Mesothelial cell of epicardium (in vitro differentiated cells): ENCODE measurements around the gene GLOD4. TPM values are rescaled to one million over a fixed set of nuclear protein-coding genes. Genes with fewer than 3 reads are reported as not detected.

Source experiments
- DNase-seq, 2 experiments: peaks; one replicate each; pipeline ENCODE4 v3.0.0; 2021; ENCODE audit warnings: low spot score in 2 of 2; ENCODE audit not compliant: unreplicated experiment in 2 of 2
- H3K27ac Mint-ChIP-seq: 2 replicates; pipeline ENCODE4 v1.8.0; 2021; ENCODE audit warnings: mixed read lengths
- H3K27me3 Mint-ChIP-seq: 2 replicates; pipeline ENCODE4 v1.8.0; 2021; ENCODE audit warnings: low read depth, mixed read lengths
- H3K36me3 Mint-ChIP-seq: 2 replicates; pipeline ENCODE4 v1.8.0; 2021; ENCODE audit warnings: mixed read lengths
- H3K4me1 Mint-ChIP-seq: 2 replicates; pipeline ENCODE4 v1.8.0; 2021; ENCODE audit warnings: mixed read lengths
- H3K4me3 Mint-ChIP-seq: 2 replicates; pipeline ENCODE4 v1.8.0; 2021; ENCODE audit warnings: mild to moderate bottlenecking, moderate library complexity, mixed read lengths
- H3K9me3 Mint-ChIP-seq: 2 replicates; pipeline ENCODE4 v1.8.0; 2021; ENCODE audit warnings: mixed read lengths
- CTCF ChIP-seq: fragments of 200-600 bp; sonication (generic); IDR thresholded peaks from one replicate; pipeline ENCODE4 v1.5.0; 2021; ENCODE audit warnings: antibody characterized with exemption; ENCODE audit not compliant: unreplicated experiment
- total RNA-seq: library from RNA; stranded (reverse); gene quantifications from 3 replicates; pipeline ENCODE4 v1.2.1, GENCODE V29; 2021

The GLOD4 gene
- total RNA-seq, 1 donor from 2014 or later = 72.1 TPM

DNA sequence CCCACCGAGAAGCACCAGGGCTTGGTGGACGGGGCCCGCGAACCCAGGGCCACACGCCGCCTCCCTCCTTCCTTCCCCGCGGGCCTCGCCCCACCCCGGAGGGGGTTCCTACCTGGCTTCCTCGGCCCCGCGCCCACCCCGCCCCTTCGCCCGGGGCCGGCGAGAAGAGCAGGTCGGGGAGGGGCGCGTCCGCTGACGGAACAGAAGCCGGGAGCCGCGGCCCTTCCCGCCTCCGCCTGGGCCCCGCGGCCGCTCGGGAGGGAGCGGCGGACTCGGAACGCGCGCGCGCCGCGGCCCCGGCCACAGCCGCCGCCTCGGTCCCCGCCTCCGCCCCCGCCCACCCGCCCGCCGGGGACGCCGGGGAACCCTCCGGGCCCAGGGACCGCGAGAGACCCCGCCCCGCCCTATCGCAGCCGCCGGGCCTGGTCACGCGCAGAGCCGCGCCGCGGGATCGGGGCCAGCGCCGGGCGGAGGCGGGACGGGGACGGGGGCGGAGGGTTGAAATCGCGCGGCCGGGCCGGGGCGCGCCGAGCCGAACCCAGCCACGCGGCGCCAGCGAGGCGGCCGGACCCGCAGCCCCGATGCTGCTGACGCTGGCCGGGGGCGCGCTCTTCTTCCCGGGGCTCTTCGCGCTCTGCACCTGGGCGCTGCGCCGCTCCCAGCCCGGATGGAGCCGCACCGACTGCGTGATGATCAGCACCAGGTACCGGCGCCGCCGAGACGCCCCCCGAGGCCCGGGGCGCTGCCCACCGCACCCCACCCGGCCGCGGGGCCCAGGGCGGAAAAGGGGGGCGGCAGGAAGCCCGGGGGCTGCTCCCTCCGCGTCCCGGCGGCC, 49.8 kb downstream of the GLOD4 start, which contains the start of gene TLCD3A:
TLCD3A (plus strand) TSS at position 530 of the 835 bp plus-strand sequence; CDS start at position 582, 52 bp downstream.
- no peaks in the 10 kb centered on the region for H3K9me3 Mint-ChIP-seq
- H3K27ac Mint-ChIP-seq = peak within 1 kb of the TSS; percentile 87
- DNase-seq = peak; percentile 50 to 77
- H3K4me3 Mint-ChIP-seq = peak within 1 kb of the TSS; percentile 83
- no peak for TF ChIP-seq CTCF
- H3K36me3 Mint-ChIP-seq = peaks cover 4% of the 10 kb centered on the region
- peaks cover 14% of the 10 kb centered on the region for H3K4me1 Mint-ChIP-seq
- H3K27me3 Mint-ChIP-seq = no peaks in the 10 kb centered on the region

DNA sequence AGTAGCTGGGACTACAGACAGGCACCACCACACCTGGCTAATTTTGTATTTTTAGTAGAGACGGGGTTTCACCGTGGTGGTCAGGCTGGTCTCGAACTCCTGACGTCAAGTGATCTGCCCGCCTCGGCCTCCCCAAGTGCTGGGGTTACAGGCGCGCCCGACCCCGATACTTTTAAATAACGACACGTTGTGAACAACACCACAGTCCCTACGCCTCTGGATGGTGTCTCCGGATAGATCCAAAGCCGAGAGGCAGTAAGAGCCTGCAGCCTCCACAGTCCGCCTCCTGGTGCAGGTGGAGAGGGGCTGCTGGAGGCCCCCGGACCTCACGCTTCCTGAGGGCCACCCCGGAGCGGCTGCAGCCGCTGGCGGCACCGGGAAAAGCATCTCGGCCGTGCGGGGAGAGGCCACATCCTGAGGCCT, 50.4 kb downstream of the GLOD4 start:
- Mint-ChIP-seq H3K4me1 (peaks cover 14% of the 10 kb centered on the region), H3K27ac (peak overlapping the region; percentile 56), H3K9me3 (no peaks in the 10 kb centered on the region), H3K27me3 (peaks cover 4% of the 10 kb centered on the region), H3K4me3 (peak overlapping the region; percentile 70), H3K36me3 (peaks cover 4% of the 10 kb centered on the region)
- DNase-seq = no peak
- TF ChIP-seq CTCF = no peak

DNA sequence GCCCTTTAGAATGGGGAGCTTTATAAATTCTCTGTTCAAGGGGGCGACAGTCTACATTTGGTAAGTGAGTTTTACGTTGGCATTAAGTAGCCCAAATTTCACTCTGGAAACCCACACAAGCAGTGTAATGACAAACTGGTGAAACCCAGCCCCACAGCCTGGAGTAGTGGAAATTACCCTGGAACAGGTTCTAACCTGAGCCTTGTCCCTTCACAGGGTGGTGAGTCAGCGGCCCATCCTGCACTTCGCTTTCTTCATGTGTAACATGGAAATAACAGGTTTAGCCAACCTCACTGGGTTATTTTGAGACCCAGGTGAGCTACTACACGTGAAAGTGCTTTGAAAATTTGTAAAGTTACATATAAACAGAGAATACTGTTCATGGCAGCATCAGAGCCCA, 53.2 kb downstream of the GLOD4 start:
- DNase-seq = no peak
- Mint-ChIP-seq H3K36me3 (no peaks in the 10 kb centered on the region), H3K4me3 (no peak overlapping the region), H3K9me3 (no peaks in the 10 kb centered on the region), H3K27ac (no peak overlapping the region), H3K27me3 (peaks cover 11% of the 10 kb centered on the region), H3K4me1 (peaks cover 10% of the 10 kb centered on the region)
- no peak for TF ChIP-seq CTCF

- Mint-ChIP-seq H3K4me3 (no peak overlapping the region), H3K27ac (no peak overlapping the region), H3K9me3 (no peaks in the 10 kb centered on the region), H3K36me3 (no peaks in the 10 kb centered on the region), H3K27me3 (peaks cover 11% of the 10 kb centered on the region), H3K4me1 (no peaks in the 10 kb centered on the region)
- no peak for TF ChIP-seq CTCF
- DNase-seq = no peak
Observed at GRCh38 chr17:726271-726919, 55.7 kb downstream of the GLOD4 start.

- H3K27me3 Mint-ChIP-seq = peaks cover 11% of the 10 kb centered on the region
- H3K4me3 Mint-ChIP-seq = no peak overlapping the region
- H3K4me1 Mint-ChIP-seq = no peaks in the 10 kb centered on the region
- no peak overlapping the region for H3K27ac Mint-ChIP-seq
- no peaks in the 10 kb centered on the region for H3K36me3 Mint-ChIP-seq
- H3K9me3 Mint-ChIP-seq = no peaks in the 10 kb centered on the region
- no peak for TF ChIP-seq CTCF
- DNase-seq = no peak
Observed at GRCh38 chr17:725746-726145, 56.3 kb downstream of the GLOD4 start.
